ENCODE measurements around the gene COA3.

Gene COA3

DNA sequence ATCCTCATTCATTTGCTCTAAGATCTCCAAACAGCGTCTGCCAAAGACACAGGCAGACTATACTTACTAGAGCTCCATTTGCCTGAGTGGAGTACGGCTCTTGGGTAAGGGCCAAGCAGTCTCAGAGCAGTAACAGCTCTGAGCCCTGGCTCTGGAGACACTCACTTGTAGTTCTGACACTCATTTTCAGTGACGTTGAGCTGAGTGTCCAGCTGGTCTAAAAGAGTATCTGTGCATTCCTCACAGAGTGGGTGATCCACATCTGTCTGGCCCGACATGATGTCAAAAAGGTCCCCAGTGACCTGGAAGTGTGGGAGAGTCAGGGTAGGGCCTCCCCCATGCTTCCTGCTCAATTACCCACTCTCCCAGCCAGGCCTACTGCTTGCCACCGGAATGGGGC is 19.9 kb upstream of the COA3 start:
- no peak for DNase-seq (ENCODE audit: low read depth in 3 of 3)

DNA sequence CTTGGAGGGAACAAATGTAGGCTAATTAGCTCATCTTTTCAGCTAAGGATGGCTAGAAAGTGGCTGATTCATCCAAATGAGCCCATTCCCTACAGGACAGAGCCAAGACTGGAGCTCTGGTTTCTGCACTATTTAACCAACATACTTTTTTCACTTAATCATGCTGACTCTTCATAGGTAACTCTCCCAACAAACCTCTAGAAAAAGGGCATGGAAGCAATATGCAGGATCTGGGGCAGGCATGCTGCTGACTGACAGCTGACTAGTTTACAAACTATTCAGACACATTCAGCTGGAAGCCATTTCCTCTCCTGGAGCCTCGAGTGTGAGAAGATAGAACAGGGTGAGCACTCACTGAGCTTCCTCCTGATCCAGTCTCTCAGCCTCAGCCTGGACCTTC is 19.4 kb upstream of the COA3 start:
- no peak for DNase-seq (ENCODE audit: low read depth in 3 of 3)

DNA sequence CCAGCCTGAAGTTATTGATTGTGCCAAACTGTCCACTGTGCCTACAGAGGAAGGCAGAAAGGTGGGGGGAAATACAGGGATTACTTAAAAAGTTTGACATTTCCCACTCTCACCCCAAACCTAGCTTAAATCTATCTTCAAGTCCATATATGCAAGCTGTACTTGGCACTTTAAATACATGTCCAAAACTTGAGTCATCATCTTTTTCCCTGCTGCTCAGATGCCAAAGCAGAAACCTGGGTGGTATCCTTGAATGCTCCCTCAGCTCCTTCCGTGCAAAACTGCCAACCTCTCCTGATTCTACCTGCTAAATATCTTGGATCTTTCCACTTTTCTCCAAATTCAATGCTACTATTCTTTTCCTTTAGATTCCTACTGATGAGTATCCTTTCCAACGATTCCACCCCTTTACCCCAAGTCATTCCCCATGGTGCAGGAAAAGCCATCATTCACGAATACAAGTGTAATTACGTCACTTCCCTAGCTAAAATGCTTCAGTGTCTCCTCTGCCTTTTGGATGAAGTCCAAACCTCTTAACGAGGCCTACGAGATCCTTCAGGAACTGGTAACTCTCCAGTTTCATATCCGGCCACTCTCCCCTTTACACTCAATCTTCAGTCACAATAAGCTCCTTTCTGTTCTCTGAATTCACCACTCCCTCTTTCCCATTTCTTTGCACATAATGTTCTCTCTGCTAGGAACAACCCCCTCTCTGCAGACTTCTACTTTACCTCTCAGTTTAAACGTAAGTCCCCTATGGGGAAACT is 16.3 kb upstream of the COA3 start:
- DNase-seq (ENCODE audit: low read depth in 3 of 3) = no peak

- DNase-seq (ENCODE audit: low read depth in 3 of 3) = no peak
These were observed 10.7 kb upstream of the COA3 start for GRCh38 chr17:42809250-42809649.

DNA sequence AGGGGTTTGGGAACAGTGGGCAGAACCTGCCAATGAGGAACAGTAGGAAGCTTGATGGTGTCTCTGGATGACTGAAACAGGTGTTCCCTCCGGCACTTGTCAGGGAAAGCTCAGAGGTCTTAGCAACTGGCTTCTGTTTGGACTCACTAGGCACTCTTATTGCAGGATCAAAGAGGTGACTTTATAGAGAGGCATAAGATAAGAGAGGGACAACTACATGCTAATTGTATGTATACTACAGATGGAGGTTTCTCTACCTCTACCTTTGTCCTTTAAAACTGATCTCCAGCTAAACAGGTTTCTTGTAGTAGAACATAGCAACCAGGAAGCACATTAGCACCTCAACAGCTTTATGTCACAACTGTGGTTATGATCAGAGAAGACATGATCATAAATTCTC is 7.7 kb upstream of the COA3 start:
- no peak for DNase-seq (ENCODE audit: low read depth in 3 of 3)

GRCh38 chr17:42804918-42805367 is 6.4 kb upstream of the COA3 start:
- no peak for DNase-seq (ENCODE audit: low read depth in 3 of 3)

DNA sequence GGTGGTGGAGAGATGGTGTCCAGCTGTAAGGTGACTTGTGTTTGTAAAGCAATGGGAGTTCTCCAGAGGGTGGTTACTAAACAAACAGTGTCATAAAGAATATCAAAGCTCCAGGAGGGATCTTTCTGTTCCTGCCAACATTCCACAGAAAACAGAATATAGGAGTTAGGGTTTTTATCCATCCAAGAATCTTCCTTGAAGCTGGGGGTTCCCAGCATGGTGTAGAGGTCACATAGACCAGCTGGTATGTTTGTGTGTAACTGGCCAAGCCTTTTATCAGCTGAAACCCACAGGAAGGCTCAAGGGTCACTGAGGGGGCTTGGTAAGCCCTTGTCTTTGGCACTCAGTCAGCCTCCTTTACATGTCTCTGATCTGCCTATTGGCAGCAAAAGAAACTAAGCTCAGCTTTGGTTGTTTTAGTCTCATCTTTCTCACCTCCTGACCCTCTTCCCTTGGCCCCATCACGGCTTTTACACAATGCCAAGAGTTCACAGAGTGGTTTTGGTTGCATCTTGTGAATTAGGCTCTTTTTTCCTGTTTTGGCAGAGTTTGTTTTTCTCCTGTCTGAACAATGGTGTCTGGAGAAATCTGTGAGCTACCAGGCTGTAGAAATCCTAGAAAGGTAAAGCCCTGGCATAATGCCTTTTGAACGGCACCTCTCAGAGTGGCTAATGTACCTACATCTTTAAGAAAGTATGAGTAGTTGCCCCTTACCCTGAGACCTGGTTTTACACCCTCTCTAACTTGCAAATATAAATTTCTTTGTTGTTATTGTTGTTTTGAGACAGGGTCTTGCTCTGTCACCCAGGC is 4.8 kb upstream of the COA3 start:
- DNase-seq (ENCODE audit: low read depth in 3 of 3) = no peak

GRCh38 chr17:42798011-42798382 is 507 bp downstream of the COA3 start:
- no peak for DNase-seq (ENCODE audit: low read depth in 3 of 3)

DNA sequence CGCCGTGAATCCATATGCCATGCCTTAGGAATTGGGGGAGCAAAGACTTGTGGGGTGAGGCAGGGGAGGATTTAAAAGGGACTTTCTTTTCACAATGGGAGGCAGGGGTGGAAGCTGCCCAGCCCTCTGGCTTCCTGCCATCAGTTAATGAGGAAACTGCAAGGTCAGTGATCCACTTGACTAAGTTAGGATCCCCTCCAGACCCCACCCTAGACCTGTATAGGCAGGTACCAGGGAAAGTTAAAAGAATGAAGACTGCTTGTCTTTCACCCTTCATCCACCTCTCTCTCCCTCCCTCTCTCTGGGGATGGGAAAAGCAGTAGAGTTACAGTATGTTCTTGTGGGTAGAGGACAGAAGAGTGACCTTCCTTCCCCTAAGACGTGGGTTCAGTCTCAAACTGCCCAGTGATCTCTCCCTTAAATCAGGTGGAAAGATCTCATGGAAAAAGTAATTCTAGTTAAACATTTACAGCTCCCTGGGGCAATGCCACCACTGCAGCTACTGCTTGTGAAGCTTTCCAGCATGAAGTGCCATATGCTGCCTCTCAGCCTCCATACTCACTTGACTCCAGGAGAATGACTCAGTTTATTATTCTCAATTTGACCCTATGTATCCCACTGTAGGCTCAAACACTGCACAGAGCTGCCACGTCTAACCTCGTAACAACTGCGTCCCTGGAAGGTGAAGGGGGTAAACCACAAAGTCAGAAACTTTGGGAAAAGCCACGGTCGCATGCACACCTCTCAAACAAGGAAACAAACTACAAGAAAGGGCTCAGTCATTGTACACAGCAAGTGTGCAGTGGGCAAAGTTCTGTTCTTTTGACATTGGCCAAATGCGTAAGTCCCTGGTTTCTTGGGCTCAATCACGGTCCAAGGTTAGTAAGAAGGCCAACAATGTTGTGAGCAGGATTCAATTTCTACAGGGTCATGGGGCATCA is 1.2 kb downstream of the COA3 start:
- no peak for DNase-seq (ENCODE audit: low read depth in 3 of 3)

- no peak for DNase-seq (ENCODE audit: low read depth in 3 of 3)
These were observed 2.3 kb downstream of the COA3 start for GRCh38 chr17:42796066-42796758.

- DNase-seq (ENCODE audit: low read depth in 3 of 3) = no peak
These were observed 3.0 kb downstream of the COA3 start for GRCh38 chr17:42795465-42795864.

GRCh38 chr17:42795061-42795460 is 3.4 kb downstream of the COA3 start:
- DNase-seq (ENCODE audit: low read depth in 3 of 3) = no peak

- no peak for DNase-seq (ENCODE audit: low read depth in 3 of 3)
These were observed 6.0 kb downstream of the COA3 start for GRCh38 chr17:42792545-42792944.

- DNase-seq (ENCODE audit: low read depth in 3 of 3) = no peak
These were observed 6.6 kb downstream of the COA3 start for GRCh38 chr17:42791948-42792347.

DNA sequence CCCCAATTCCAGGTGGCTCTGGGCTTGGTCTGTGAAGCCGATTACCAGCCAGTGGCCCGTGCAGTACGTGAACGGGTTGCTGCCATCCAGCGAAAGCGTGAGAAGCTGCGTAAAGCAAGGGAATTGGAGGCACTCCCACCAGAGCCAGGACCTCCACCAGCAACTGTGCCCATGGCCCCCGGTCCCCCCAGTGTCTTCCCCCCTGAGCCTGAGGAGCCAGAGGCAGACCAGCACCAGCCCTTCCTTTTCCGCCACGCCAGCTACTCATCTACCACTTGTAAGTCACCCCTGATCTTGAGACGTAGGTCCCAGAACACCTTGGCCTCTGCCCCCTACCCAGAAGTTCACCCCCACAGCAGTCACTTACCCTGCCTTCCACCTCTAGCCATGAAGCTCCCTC is 11.2 kb downstream of the COA3 start:
- no peak for DNase-seq (ENCODE audit: low read depth in 3 of 3)

DNA sequence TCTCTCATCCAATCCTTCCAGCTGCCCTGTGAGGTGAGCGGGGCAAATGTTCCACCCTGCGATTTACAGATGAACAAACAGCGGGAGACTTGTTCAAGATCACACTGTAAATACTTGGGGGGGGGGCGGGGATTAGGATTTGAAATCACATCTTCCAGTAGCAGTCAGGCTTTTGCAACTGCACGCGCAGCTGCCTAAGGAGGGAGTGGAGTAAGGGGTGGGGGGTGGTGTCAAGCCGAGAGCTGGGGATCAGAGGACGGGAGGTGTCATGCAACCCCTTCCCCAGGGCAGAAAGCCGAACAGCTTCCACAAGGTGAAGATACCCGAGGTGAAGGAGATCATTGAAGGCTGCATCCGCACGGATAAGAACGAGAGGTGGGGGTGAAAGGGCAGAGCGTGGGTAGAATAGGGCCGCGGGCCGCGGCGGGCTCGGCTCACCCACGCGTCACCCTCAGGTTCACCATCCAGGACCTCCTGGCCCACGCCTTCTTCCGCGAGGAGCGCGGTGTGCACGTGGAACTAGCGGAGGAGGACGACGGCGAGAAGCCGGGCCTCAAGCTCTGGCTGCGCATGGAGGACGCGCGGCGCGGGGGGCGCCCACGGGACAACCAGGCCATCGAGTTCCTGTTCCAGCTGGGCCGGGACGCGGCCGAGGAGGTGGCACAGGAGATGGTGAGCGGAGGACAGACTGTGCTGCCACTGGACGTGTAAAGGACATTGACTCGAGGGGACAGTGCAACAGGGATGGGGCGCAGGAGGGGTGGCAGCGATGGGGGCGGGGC is 13.5 kb downstream of the COA3 start:
- no peak for DNase-seq (ENCODE audit: low read depth in 3 of 3)

GRCh38 chr17:42784409-42784808 is 14.1 kb downstream of the COA3 start:
- DNase-seq (ENCODE audit: low read depth in 3 of 3) = no peak

DNA sequence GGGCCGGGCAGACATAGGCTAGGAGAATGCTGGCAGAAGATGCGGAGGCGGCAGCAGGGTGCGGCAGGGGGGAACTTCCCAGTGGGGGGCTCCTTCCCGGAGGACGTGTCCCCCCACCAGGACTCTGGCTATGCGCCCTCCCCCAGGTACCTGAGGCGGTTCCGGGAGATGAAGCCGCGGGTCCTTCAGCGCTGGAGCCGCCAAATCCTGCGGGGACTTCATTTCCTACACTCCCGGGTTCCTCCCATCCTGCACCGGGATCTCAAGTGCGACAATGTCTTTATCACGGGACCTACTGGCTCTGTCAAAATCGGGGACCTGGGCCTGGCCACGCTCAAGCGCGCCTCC is 14.7 kb downstream of the COA3 start:
- no peak for DNase-seq (ENCODE audit: low read depth in 3 of 3)

DNA sequence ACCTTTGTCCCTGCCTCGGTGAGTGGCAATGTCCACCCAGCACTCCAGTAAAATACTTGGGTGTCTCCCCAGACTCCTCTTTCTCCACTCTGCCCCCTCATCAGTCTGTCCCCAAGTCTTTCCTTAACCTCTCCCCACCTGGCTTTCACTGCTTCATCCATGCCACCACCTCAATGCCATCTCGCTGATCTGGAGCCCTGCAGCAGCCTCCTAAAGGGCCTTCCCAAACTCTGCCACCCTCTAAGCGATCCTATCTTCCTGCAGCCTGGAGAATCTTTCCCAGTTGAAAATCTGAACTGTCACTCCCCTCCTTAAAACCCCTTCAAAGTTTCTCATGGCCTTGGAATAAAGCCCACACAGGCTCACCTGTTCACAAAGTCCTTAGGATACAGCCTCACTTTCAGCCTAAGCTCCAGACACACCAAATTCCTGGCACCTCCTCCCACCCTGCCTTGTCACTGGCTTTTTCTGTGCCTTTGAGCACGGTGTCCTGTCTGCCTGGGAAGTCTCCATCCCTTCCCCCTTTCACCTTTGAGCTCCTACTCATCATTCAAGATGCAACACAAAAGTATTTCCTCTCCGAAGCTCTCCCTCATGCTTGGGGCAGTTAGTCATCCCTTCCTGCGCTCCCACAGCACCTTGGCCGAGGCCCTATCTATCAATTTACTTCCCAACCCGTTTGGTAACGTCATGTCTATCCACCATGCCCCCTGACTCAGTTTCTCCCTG is 15.3 kb downstream of the COA3 start:
- no peak for DNase-seq (ENCODE audit: low read depth in 3 of 3)
